ENCODE measurements around the gene RALGDS. TPM values are rescaled to one million over a fixed set of nuclear protein-coding genes. Genes with fewer than 3 reads are reported as not detected.

The RALGDS gene
- total RNA-seq (2011; cell fraction: chromatin; rRNA removed; ENCODE audit: low replicate concordance): 62.0 and 176 TPM in 2 replicates
- 78.8 and 97.7 TPM in 2 replicates for total RNA-seq (2011; cell fraction: nucleolus; rRNA removed)
- total RNA-seq (2011; cell fraction: nucleoplasm; rRNA removed): 55.4 and 58.4 TPM in 2 replicates
- 27.1 and 36.2 TPM in 2 replicates for total RNA-seq (2014; rRNA removed)
- 9.4 and 12.0 TPM in 2 replicates for total RNA-seq (2014; rRNA removed; fragmentation: Illumina TruSeq; extraction: Trizol)
- total RNA-seq (2015; rRNA removed; fragmentation: Illumina TruSeq; extraction: Trizol): 25.8 and 25.9 TPM in 2 replicates
- total RNA-seq (2021): 28.6 and 37.3 TPM in 2 replicates
- polyA plus RNA-seq (2011; rRNA removed): 40.3 and 45.9 TPM in 2 replicates
- 34.7 and 62.2 TPM in 2 replicates for polyA plus RNA-seq (2011; cell fraction: cytosol; rRNA removed)
- 170 and 326 TPM in 2 replicates for polyA plus RNA-seq (2011; cell fraction: nucleus; rRNA removed)
- 26.3 and 47.2 TPM in 2 replicates for polyA plus RNA-seq (2012)
- 28.7 and 34.9 TPM in 2 replicates for polyA plus RNA-seq (2014; fragmentation: Illumina TruSeq; extraction: Trizol)
- 1 to 10 TPM in 1 of 2 experiments, under 1 TPM in 1; 0.75 to 2.4 TPM for polyA plus RNA-seq (2014; fragmentation: Nextera tagmentation; extraction: Ambion mirVana)
- 39.5 and 43.3 TPM in 2 replicates for polyA plus RNA-seq (2014; rRNA removed)
- polyA minus RNA-seq (2011; rRNA and poly(A)+ RNA removed): 12.0 and 17.4 TPM in 2 replicates
- polyA minus RNA-seq (2011; cell fraction: cytosol; rRNA and poly(A)+ RNA removed): 13.6 and 18.5 TPM in 2 replicates
- polyA minus RNA-seq (2011; cell fraction: nucleus; rRNA and poly(A)+ RNA removed): 30.2 and 36.5 TPM in 2 replicates
- Bru-seq, nascent RNA: percentile 58 among the genes with signal in this experiment
- percentile 53 among the genes with signal in this experiment for BruChase-seq, experiment 1, labeled RNA remaining after a 2-hour chase
- percentile 55 among the genes with signal in this experiment for BruChase-seq, experiment 2, labeled RNA remaining after a 6-hour chase
- long read RNA-seq, experiment 1, transcript RALGDS-215 (3 exons, 1,052 nt): minor isoform, 6 of 94 reads
- long read RNA-seq, experiment 1, transcript RALGDS-205 (18 exons, 3,801 nt): major isoform, 11 of 94 reads
- long read RNA-seq, experiment 1, transcript RALGDS-214 (2 exons, 403 nt): minor isoform, 8 of 94 reads
- long read RNA-seq, experiment 1, partial matches to known transcripts: 13 of 94 reads
- long read RNA-seq, experiment 1, other reads (novel, unspliced or antisense): 55 of 94 reads
- long read RNA-seq, experiment 2, partial matches to known transcripts: 9 of 27 reads
- long read RNA-seq, experiment 2, other reads (novel, unspliced or antisense): 11 of 27 reads
- long read RNA-seq, experiment 3, partial matches to known transcripts: 0 of 4 reads
- long read RNA-seq, experiment 3, other reads (novel, unspliced or antisense): 3 of 4 reads

GRCh38 chr9:133121198-133121914, at the start of gene RALGDS:
RALGDS (minus strand) TSS chr9:133121240; CDS start chr9:133121154, 86 bp downstream.
- peak; percentile 80 for ATAC-seq
- Histone ChIP-seq H3K79me2 (ENCODE audit: control insufficient read depth, insufficient read depth, low read length) (peaks cover 77% of the 10 kb centered on the region), H3K9me3 (replicated peaks; ENCODE audit: control insufficient read depth, insufficient read depth, low read depth, low read length) (no peaks in the 10 kb centered on the region), H3K4me1 (replicated peaks in 1 of 2; ENCODE audit: control insufficient read depth in 2 of 2, insufficient read depth in 2 of 2, low read length in 2 of 2) (peaks cover 55 to 88% of the 10 kb centered on the region in 2 experiments), H3K27me3 (ENCODE audit: control insufficient read depth in 2 of 2, insufficient read depth in 2 of 2, low read length in 2 of 2) (no peaks in the 10 kb centered on the region), H4K20me1 (replicated peaks; ENCODE audit: control insufficient read depth, insufficient read depth, low read length) (peaks cover 16% of the 10 kb centered on the region), H3K9me1 (ENCODE audit: control insufficient read depth, insufficient read depth, low read length) (no peaks in the 10 kb centered on the region), H3K36me3 (ENCODE audit: control insufficient read depth, insufficient read depth, low read length) (peaks cover 10% of the 10 kb centered on the region; the same call in 1 of the 3 replicates), H3K9ac (ENCODE audit: insufficient read depth in 1 of 2, low read depth in 2 of 2, low read length in 2 of 2) (peak within 1 kb of the TSS; percentile 69 to 94; a peak in 3 of 4 replicates), H3K27ac (ENCODE audit: extremely low read depth, low read depth, low read length) (peak within 1 kb of the TSS; percentile 90), H2AFZ (ENCODE audit: low read depth, low read length) (peak within 1 kb of the TSS; percentile 74), H3K4me2 (ENCODE audit: insufficient read depth, low read length) (peak within 1 kb of the TSS; percentile 80), H3K4me3 (peak within 1 kb of the TSS; percentile 63)
- no TSS peak for BruUV-seq (replicated peaks)
- DNase-seq (ENCODE audit: extremely low read depth in 1 of 4, low spot score in 3 of 4): peak; percentile 90 to 99 (median 98)
- CTCF ChIA-PET (ENCODE audit: low intra/inter-chr PET ratio): no interaction called here
- in situ Hi-C loops (cut with MboI) (no loop called here), intact Hi-C loops (cut with micrococcal nuclease) (no loop called here)
- POLR2A ChIA-PET: interaction anchor here (0.6 to 2.5 kb wide), 3 partner anchors 12 to 225 kb away, joined by 3 to 8 read pairs (median 3); no protein-coding TSS in a partner anchor
- WGBS (ENCODE audit: insufficient coverage, low coverage, missing lambda C conversion rate): 12% methylated on average over 13 of the region's 53 CpGs
- FAIRE-seq: peak; percentile 37
- TF ChIP-seq ZBTB40 (IDR thresholded peaks at IDR 0.05) (no peak), ZBTB40 (CRISPR knock-in tag; IDR thresholded peaks at IDR 0.05) (no peak), E2F5 (CRISPR knock-in tag; IDR thresholded peaks at IDR 0.05) (no peak), STAT5A (IDR thresholded peaks at IDR 0.05; ENCODE audit: borderline replicate concordance, low read length) (no peak), SMARCE1 (IDR thresholded peaks at IDR 0.05) (0 out of 2 replicates have a peak, but pooled peaks have one; percentile 39)
